ENCODE measurements around the gene CEP63.
"Not testable (repeated sequence)": the region's sequence is repeated elsewhere in the genome, so short reads cannot be mapped to it uniquely, and the experiment has no call there.

CEP63 gene

DNA sequence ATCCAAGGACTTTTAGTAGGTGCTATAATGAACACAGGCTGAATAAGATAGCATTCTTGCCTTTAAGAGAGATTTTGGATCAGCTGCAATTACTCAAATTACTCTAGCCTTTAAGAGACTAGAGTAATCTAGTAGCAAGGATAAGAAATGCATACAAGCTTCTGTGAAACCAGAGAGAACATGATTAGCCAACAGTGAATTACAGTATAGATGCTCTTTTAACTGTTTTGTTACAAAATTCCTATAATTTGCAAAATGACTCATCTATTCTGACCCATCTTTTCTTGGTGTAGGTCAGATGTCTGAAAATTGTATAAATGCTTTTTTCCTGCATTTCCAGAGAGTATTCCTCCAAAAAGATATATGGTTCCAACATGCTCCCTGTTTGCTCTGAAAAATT is 66.9 kb downstream of the CEP63 start:
- no peak overlapping the region for H3K4me3 ChIP-seq (ENCODE audit: low read depth, low read length)

DNA sequence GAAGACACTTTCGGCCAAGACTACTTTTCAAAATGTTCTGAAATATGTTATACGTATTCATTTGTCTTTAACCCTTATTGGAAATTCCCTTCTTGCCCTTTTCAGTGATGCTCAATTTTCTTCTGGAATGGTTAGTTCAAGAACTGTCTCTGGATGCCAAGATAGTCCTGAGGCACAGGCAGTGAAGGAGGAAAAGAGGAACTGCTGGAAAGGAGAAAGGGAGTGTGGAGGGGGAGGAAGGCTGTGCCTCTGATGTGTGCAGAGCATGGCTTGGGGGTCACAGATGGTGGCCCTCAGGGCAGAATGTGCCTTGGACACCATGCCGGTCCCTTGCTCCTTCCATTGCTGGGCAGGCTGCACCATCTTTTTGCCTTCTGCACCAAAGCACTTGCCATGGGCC is 73.7 kb downstream of the CEP63 start:
- DNase-seq (ENCODE audit: low read depth), result no peak
- H3K4me3 ChIP-seq (ENCODE audit: low read depth, low read length), result no peak overlapping the region

More for the DNA sequence above, 66.9 kb downstream of the CEP63 start:
- no peak for DNase-seq (ENCODE audit: low read depth)

GRCh38 chr3:134562055-134562454 is 76.2 kb downstream of the CEP63 start:
- no peak for DNase-seq (ENCODE audit: low read depth)

DNA sequence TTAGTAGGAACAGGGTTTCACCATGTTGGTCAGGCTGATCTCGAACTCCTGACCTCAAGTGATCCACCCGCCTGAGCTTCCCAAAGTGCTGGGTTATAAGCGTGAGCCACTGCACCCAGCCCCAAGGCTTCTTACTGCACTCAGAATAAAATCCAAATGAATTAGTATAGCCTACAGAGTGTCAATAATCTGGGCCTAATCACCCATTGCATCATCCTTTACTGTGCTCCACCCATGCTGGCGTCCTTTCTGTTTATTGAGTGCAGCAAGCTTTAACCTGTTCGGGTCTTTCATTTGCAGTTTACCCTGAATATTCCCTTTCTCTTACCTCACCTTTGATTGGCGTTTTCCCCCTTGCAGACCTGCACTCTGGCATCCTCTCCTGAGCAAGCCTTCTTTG is 77.7 kb downstream of the CEP63 start:
- DNase-seq (ENCODE audit: low read depth), result no peak
- no peak overlapping the region for H3K4me3 ChIP-seq (ENCODE audit: low read depth, low read length)

More at GRCh38 chr3:134562055-134562454, 76.2 kb downstream of the CEP63 start:
- no peak overlapping the region for H3K4me3 ChIP-seq (ENCODE audit: low read depth, low read length)

GRCh38 chr3:134564991-134565390 is 79.1 kb downstream of the CEP63 start:
- no peak overlapping the region for H3K4me3 ChIP-seq (ENCODE audit: low read depth, low read length)
- no peak for DNase-seq (ENCODE audit: low read depth)

GRCh38 chr3:134567605-134568004 is 81.7 kb downstream of the CEP63 start:
- DNase-seq (ENCODE audit: low read depth), result no peak
- H3K4me3 ChIP-seq (ENCODE audit: low read depth, low read length), result no peak overlapping the region

DNA sequence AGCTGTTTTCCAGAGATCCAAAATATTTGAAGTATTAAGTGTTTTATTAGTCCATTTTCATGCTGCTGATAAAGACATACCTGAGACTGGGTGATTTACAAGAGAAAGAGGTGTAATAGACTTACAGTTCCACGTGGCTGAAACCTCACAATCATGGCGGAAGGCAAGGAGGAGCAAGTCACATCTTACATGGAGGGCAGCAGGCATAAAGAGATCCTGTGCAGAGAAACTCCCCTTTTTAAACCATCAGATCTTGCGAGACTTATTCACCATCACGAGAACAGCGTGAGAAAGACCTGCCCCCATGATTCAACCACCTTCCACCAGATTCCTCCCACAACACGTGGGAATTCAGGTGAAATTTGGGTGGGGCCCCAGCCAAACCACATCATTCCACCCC is 82.9 kb downstream of the CEP63 start:
- H3K4me3 ChIP-seq (ENCODE audit: low read depth, low read length), result no peak overlapping the region
- DNase-seq (ENCODE audit: low read depth), result no peak

DNA sequence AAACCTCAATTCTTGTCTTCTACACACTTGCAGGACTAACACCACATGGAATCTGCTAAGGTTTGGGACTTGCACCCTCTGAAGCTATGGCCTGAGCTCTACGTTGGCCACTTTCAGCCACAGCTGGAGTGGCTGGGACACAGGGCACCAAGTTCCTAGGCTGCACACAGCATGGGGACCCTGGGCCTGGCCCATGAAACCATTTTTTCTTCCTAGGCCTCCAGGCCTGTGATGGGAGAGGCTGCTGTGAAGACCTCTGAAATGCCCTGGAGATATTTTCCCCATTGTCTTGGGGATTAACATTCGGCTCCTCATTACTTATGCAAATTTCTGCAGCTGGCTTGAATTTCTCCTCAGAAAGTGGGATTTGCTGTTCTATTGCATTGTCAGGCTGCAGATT is 84.0 kb downstream of the CEP63 start:
- DNase-seq (ENCODE audit: low read depth); H3K4me3 ChIP-seq (ENCODE audit: low read depth, low read length): not testable (repeated sequence)

DNA sequence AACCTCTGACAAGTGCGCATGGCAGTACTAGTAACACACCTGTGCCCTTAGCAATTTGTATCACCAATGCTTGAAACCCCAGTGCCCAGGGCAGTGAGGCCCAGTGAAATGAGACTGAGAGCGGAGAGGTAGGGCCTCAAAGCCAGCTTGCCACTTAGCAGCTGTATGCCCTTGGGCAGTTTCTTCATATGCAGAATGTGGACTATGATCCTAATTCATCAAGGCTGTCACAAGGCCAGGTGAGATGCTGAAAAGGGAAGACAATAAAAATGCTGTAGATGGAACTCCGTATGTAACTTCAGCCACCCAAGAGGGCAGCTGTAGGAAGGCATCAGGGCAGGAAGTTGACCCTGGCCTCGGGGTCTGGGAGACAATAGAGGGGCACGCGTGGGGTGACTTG is 90.6 kb downstream of the CEP63 start:
- no peak overlapping the region for H3K4me3 ChIP-seq (ENCODE audit: low read depth, low read length)
- DNase-seq (ENCODE audit: low read depth), result no peak

DNA sequence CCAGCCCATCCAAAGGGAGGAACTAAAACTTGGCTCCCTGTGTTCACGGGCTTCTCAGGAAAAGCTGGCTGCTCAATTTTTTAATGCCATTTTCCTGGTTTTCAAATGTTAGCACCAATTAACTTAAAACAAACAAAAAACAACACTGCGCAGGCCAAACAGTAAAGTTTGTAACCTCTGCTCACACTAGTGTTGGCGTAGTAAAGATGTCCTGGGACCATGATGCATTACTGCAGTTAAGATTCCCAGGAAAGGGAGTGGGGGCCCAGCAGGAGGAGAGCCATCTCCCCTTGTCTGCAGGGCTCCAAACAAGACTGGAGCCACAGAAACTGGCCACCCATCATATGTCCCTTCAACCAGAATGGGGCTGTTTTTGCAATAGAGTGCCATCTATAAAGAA is 91.0 kb downstream of the CEP63 start:
- H3K4me3 ChIP-seq (ENCODE audit: low read depth, low read length), result no peak overlapping the region
- DNase-seq (ENCODE audit: low read depth), result no peak

DNA sequence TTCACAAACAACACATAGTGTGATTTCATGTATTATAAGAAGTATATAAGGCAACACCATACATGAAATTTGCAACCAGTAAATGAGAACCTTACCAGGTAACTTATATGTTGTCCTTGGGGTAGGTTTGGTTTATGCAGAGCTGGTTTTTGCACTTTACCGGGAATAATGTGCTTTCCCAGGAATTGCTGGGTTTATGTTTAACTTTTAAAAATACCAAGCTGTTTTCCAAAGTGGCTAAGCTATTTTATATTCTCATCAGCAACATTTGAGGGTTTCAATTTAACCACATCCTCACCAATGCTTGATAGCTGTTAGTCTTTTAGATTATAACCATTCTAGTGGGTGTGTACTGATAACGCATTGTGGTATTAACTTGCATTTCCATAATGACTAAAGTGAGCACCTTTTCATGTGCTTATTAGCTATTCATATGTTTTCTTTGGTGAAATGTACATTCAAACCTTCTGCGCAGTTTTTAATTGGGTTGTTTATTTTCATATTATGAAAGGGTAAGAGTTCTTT is 93.3 kb downstream of the CEP63 start:
- no peak overlapping the region for H3K4me3 ChIP-seq (ENCODE audit: low read depth, low read length)
- DNase-seq (ENCODE audit: low read depth), result no peak

DNA sequence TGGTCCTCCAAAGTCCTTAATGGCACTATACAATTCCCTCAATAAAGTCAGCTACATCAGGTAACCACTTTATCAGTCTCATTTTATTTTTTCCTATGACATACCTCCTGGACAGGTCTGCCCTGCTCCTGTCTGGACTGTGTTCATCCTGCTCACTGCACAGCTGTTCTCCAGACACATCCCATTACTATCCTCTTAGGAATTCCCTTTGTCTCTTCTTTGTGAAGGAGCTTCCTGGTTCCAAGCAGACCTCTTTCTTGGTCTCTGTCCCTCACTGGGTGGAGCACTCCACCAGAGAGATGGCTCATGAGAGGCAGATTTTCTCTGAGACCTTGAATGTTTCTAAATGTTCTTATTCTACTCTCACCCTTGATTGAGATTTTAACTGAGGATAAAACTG is 104.9 kb downstream of the CEP63 start:
- no peak for DNase-seq (ENCODE audit: low read depth)
- H3K4me3 ChIP-seq (ENCODE audit: low read depth, low read length), result no peak overlapping the region

DNA sequence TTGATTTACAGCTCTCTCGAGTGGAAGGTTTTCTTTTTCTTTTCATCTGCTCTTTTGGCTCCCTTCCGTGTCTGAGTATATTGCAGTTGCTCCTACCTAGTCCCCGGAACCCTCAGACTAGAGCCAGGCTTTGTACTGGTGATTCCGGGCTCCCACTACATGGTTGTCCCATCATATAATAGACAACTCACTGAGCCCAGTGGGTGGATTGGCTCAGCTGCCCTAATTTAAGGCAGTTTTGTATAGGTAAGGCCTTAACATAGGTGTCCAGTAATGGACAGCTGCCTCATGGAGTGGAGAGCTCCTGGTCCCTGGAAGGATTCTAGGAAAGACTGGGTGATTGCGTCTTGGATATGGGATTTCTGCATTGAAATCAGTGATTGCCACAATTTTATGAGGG is 106.9 kb downstream of the CEP63 start:
- no peak overlapping the region for H3K4me3 ChIP-seq (ENCODE audit: low read depth, low read length)
- DNase-seq (ENCODE audit: low read depth), result no peak

- DNase-seq (ENCODE audit: low read depth), result no peak
- no peak overlapping the region for H3K4me3 ChIP-seq (ENCODE audit: low read depth, low read length)
These were observed 108.5 kb downstream of the CEP63 start for GRCh38 chr3:134594331-134594741.

GRCh38 chr3:134594986-134595385 is 109.1 kb downstream of the CEP63 start:
- not testable (repeated sequence) for DNase-seq (ENCODE audit: low read depth); H3K4me3 ChIP-seq (ENCODE audit: low read depth, low read length)

DNA sequence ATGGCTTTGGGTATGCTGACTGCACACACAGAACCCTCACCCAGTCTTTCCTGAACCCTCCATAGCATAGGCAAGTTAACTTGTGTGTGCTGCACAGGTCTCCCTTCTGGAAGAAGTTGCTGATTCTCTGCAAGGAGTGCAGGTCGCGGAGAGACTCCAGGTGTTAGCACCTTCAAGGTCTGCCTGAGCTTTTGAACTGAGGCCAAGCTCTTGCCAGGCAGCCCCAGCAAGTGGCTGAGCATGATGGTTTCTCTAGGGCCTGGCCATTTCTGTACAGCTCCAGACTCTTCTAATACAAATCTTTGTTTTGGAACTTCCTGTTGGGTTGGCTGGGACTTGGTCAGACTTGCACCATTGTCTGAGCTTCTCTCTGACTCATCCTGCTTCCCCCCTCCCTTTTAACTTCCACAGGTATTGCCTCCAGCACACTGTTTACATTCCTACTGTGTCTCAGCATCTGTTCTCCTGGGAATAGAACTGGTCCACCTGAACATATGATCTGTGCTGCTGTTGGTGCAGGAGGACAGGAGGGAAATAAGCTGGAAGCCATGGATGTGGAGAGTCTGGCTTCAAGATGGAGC is 111.6 kb downstream of the CEP63 start:
- DNase-seq (ENCODE audit: low read depth), result no peak
- no peak overlapping the region for H3K4me3 ChIP-seq (ENCODE audit: low read depth, low read length)

DNA sequence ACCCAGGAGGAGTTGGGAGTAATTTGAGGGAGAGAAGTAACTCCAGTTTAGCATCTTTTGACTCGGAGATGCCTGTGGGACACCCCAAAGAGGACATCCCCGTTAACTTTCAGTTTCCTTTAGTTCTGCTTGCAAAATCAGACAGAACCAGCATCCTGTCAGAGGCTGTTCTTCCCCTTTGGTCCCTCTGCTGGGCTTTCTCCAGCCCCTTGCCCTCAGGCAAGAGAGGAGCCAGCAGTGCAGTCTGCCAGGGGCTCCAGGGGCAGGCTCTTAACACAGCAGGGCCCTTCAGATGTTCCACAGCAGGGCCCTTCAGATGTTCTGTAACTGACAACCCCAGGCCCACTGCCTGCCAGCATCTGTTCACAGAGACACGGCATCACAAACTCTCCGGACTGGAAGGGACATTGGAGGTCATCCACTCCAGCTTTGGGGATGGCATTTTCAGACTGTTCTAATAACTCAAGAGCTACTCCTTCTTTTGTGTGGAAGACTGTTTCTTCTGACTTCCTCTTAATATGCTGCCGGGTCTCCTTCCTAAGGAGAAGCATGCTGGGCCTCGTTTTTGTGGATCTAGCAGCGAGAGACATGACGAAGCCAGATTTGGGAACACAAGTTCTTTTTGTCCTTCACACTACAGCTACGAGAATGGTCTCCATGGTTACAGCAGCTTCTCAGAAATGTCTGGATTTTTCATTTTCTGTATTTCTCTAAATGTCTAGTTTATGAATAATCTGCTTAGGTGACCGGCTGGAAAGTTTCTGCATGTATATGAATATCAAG is 113.1 kb downstream of the CEP63 start:
- no peak for DNase-seq (ENCODE audit: low read depth)
- no peak overlapping the region for H3K4me3 ChIP-seq (ENCODE audit: low read depth, low read length)

- H3K4me3 ChIP-seq (ENCODE audit: low read depth, low read length), result no peak overlapping the region
- DNase-seq (ENCODE audit: low read depth), result no peak
These were observed 114.3 kb downstream of the CEP63 start for GRCh38 chr3:134600206-134600605.

- peak overlapping the region; percentile 36 for H3K4me3 ChIP-seq (ENCODE audit: low read depth, low read length)
- peak; percentile 11 for DNase-seq (ENCODE audit: low read depth)
These were observed 115.0 kb downstream of the CEP63 start for GRCh38 chr3:134600685-134601463.
